K562 treated with DMSO at 1 percent for 12 hours (cell line): ENCODE results near the gene PRDX3. TPM values are rescaled to one million over a fixed set of nuclear protein-coding genes. Genes with fewer than 3 reads are reported as not detected.

Experiments
- total RNA-seq: library from RNA; unstranded; fragments of 300-600 nt; gene quantifications from 2 replicates; pipeline ENCODE4 v1.2.3, GENCODE V29; 2022; ENCODE audit not compliant: insufficient read depth

PRDX3 gene
- 101 and 144 TPM in 2 replicates for total RNA-seq

GRCh38 chr10:119178372-119179119 is at the start of gene PRDX3:
Gene PRDX3 (minus strand): TSS chr10:119178812. CDS start chr10:119178790, 22 bp downstream.

GRCh38 chr10:119207366-119207666 is 28.7 kb upstream of the PRDX3 start, which contains the start of gene GRK5:
Gene GRK5 (plus strand): TSS chr10:119207571. CDS start chr10:119207918, 347 bp downstream.

GRCh38 chr10:119165171-119166117 is 13.2 kb downstream of the PRDX3 start, which contains the start of gene SFXN4:
Gene SFXN4 (minus strand): TSS chr10:119165714. CDS start chr10:119165647, 67 bp downstream.

Other genes starting within 250 kb of the PRDX3 start
- gene NANOS1, start 149.1 kb downstream of the PRDX3 start, total RNA-seq: 0.15 TPM in 1 of 2 replicates, not detected in the other
- 31.7 and 89.0 TPM in 2 replicates for gene EIF3A, start 98.0 kb downstream of the PRDX3 start, total RNA-seq
- gene DENND10, start 74.7 kb downstream of the PRDX3 start, total RNA-seq: 26.5 and 32.4 TPM in 2 replicates
- 25.9 and 27.9 TPM in 2 replicates for gene SFXN4, start 13.1 kb downstream of the PRDX3 start, total RNA-seq
- gene GRK5, start 28.8 kb upstream of the PRDX3 start, total RNA-seq: 0.90 and 1.8 TPM in 2 replicates